IMR-90 (cell line): ENCODE results near the gene C16orf86. TPM values are rescaled to one million over a fixed set of nuclear protein-coding genes. Genes with fewer than 3 reads are reported as not detected.

Experiments used
- ATAC-seq: fragments of 200-7000 bp; cut with Tn5 transposase; 2 replicates; pipeline ENCODE4 v1.9.1; 2020; ENCODE audit warnings: low read depth, mild to moderate bottlenecking, moderate library complexity
- BruUV-seq: library from RNA; stranded (reverse); fragments of 400-500 nt; replicated peaks from 2 replicates; lab custom pipeline; 2021; lab: Mats Ljungman, UMichigan
- CTCF ChIA-PET: fragments of 300-600 bp; formaldehyde crosslinking; extraction: SDS; loops from one replicate; lab custom pipeline; 2021; ENCODE audit warnings: antibody characterized with exemption; lab: Yijun Ruan, JAX
- POLR2A ChIA-PET: fragments of 300-600 bp; sonication (Branson Sonifier 250); formaldehyde crosslinking; loops from one replicate; lab custom pipeline; 2022; ENCODE audit warnings: antibody characterized with exemption; ENCODE audit not compliant: unreplicated experiment; lab: Charles Lee
- DNase-seq: peaks from one replicate; pipeline ENCODE4 v3.0.0; 2013
- H2AFZ ChIP-seq: replicated peaks from 2 replicates; pipeline ENCODE3; 2013; ENCODE audit warnings: low read length, mild to moderate bottlenecking; ENCODE audit not compliant: poor library complexity
- H2AK5ac ChIP-seq: 2 replicates; pipeline ENCODE4 v1.6.1; 2013; ENCODE audit warnings: low read depth, low read length, inconsistent platforms
- H2AK9ac ChIP-seq: replicated peaks from 2 replicates; pipeline ENCODE3; 2013; ENCODE audit warnings: mild to moderate bottlenecking, low read depth, low read length, moderate library complexity; ENCODE audit not compliant: poor library complexity
- H2BK120ac ChIP-seq: 2 replicates; pipeline ENCODE4 v1.6.1; 2013; ENCODE audit warnings: low read depth, low read length, inconsistent platforms
- H2BK15ac ChIP-seq: 3 replicates; pipeline ENCODE4 v1.6.1; 2013; ENCODE audit warnings: low read depth, low read length, inconsistent platforms
- H2BK20ac ChIP-seq: 2 replicates; pipeline ENCODE4 v1.6.1; 2013; ENCODE audit warnings: low read depth, mild to moderate bottlenecking, inconsistent platforms, low read length, moderate library complexity
- H2BK5ac ChIP-seq: 2 replicates; pipeline ENCODE4 v1.6.1; 2013; ENCODE audit warnings: mild to moderate bottlenecking, low read depth, low read length, inconsistent platforms; ENCODE audit not compliant: poor library complexity, severe bottlenecking
- H3K14ac ChIP-seq: replicated peaks from 2 replicates; pipeline ENCODE4 v1.6.1; 2013; ENCODE audit warnings: low read depth, low read length, inconsistent platforms
- H3K18ac ChIP-seq: 2 replicates; pipeline ENCODE4 v1.6.1; 2013; ENCODE audit warnings: low read depth, low read length, control low read depth
- H3K23ac ChIP-seq: 2 replicates; pipeline ENCODE4 v1.6.1; 2013; ENCODE audit warnings: low read depth, low read length, inconsistent platforms
- H3K27ac ChIP-seq: 2 replicates; pipeline ENCODE4 v1.5.1; 2013; ENCODE audit warnings: mild to moderate bottlenecking, control low read depth, low read length; ENCODE audit not compliant: insufficient read depth
- H3K27me3 ChIP-seq: 2 replicates; pipeline ENCODE4 v1.6.1; 2013; ENCODE audit warnings: low read length; ENCODE audit not compliant: control insufficient read depth, insufficient read depth
- H3K36me3 ChIP-seq: 2 replicates; pipeline ENCODE4 v1.6.1; 2013; ENCODE audit warnings: low read length, mixed read lengths; ENCODE audit not compliant: control insufficient read depth, insufficient read depth
- H3K4ac ChIP-seq: 2 replicates; pipeline ENCODE4 v1.6.1; 2013; ENCODE audit warnings: low read depth, low read length, inconsistent platforms
- H3K4me1 ChIP-seq: 2 replicates; pipeline ENCODE4 v1.6.1; 2013; ENCODE audit warnings: low read length, mixed read lengths; ENCODE audit not compliant: control insufficient read depth, insufficient read depth
- H3K4me2 ChIP-seq: 2 replicates; pipeline ENCODE4 v1.6.1; 2013; ENCODE audit warnings: low read depth, mild to moderate bottlenecking, control low read depth, low read length, moderate library complexity
- H3K4me3 ChIP-seq: 2 replicates; pipeline ENCODE4 v1.5.1; 2013; ENCODE audit warnings: low read depth, mild to moderate bottlenecking, control low read depth, low read length, moderate library complexity; ENCODE audit not compliant: insufficient read depth
- H3K56ac ChIP-seq: 2 replicates; pipeline ENCODE4 v1.6.1; 2013; ENCODE audit warnings: low read length, inconsistent platforms; ENCODE audit not compliant: insufficient read depth; ENCODE audit errors: extremely low read depth
- H3K79me1 ChIP-seq, 2 experiments: 2 replicates each; pipeline ENCODE4 v1.6.1; 2013; ENCODE audit warnings: low read length in 2 of 2, inconsistent platforms in 1 of 2, low read depth in 1 of 2
- H3K9ac ChIP-seq: 2 replicates; pipeline ENCODE4 v1.6.1; 2013; ENCODE audit warnings: low read depth, low read length, control low read depth
- H3K9me1 ChIP-seq: 2 replicates; pipeline ENCODE4 v1.6.1; 2013; ENCODE audit warnings: low read length, inconsistent platforms; ENCODE audit not compliant: insufficient read depth
- H3K9me3 ChIP-seq: 2 replicates; pipeline ENCODE4 v1.6.1; 2013; ENCODE audit warnings: low read length; ENCODE audit not compliant: control insufficient read depth, insufficient read depth
- H4K20me1 ChIP-seq: 2 replicates; pipeline ENCODE4 v1.6.1; 2013; ENCODE audit warnings: low read length, inconsistent platforms; ENCODE audit not compliant: insufficient read depth
- H4K5ac ChIP-seq: 2 replicates; pipeline ENCODE4 v1.6.1; 2013; ENCODE audit warnings: mild to moderate bottlenecking, low read depth, low read length, control low read depth
- H4K8ac ChIP-seq, 2 experiments: 2 replicates each; pipeline ENCODE4 v1.6.1; 2013; ENCODE audit warnings: low read depth in 2 of 2, low read length in 2 of 2, control low read depth in 1 of 2, inconsistent platforms in 1 of 2
- H4K91ac ChIP-seq: 2 replicates; pipeline ENCODE4 v1.6.1; 2013; ENCODE audit warnings: low read depth, low read length, inconsistent platforms; ENCODE audit not compliant: insufficient read depth
- BHLHE40 ChIP-seq: fragments of 150-350 bp; IDR thresholded peaks from 2 replicates; pipeline ENCODE4 v1.6.1; 2016; ENCODE audit warnings: mild to moderate bottlenecking, low read depth, low read length
- CEBPB ChIP-seq: IDR thresholded peaks from 2 replicates; pipeline ENCODE4 v1.6.1; 2012; ENCODE audit warnings: low read depth, low read length, improper control_type of control experiment
- CHD1 ChIP-seq: IDR thresholded peaks from 2 replicates; pipeline ENCODE4 v1.6.1; 2012; ENCODE audit warnings: low read depth, low read length, improper control_type of control experiment
- FOS ChIP-seq: fragments of 150-350 bp; IDR thresholded peaks from 2 replicates; pipeline ENCODE4 v1.6.1; 2016; ENCODE audit warnings: low read depth, low read length
- MAFK ChIP-seq: IDR thresholded peaks from 2 replicates; pipeline ENCODE4 v1.6.1; 2012; ENCODE audit warnings: low read depth, low read length, improper control_type of control experiment
- MAZ ChIP-seq: IDR thresholded peaks from 2 replicates; pipeline ENCODE4 v1.6.1; 2012; ENCODE audit warnings: low read depth, mild to moderate bottlenecking, low read length, improper control_type of control experiment, moderate library complexity, borderline replicate concordance
- MXI1 ChIP-seq: IDR thresholded peaks from 2 replicates; pipeline ENCODE4 v1.6.1; 2012; ENCODE audit warnings: low read depth, mild to moderate bottlenecking, low read length, moderate library complexity, borderline replicate concordance
- NFE2L2 ChIP-seq: fragments of 150-350 bp; IDR thresholded peaks from 2 replicates; pipeline ENCODE4 v1.6.1; 2016; ENCODE audit warnings: low read depth, mild to moderate bottlenecking, low read length
- POLR2A ChIP-seq: IDR thresholded peaks from 2 replicates; pipeline ENCODE4 v1.6.1; 2012; ENCODE audit warnings: mild to moderate bottlenecking, low read depth, low read length
- RAD21 ChIP-seq: IDR thresholded peaks from 2 replicates; pipeline ENCODE4 v1.6.1; 2012; ENCODE audit warnings: low read length, improper control_type of control experiment
- RCOR1 ChIP-seq: IDR thresholded peaks from 2 replicates; pipeline ENCODE4 v1.6.1; 2012; ENCODE audit warnings: mild to moderate bottlenecking, low read length, improper control_type of control experiment; ENCODE audit not compliant: insufficient replicate concordance
- RFX5 ChIP-seq: IDR thresholded peaks from 2 replicates; pipeline ENCODE4 v1.8.0; 2012; ENCODE audit warnings: low read depth, mild to moderate bottlenecking, low read length, moderate library complexity
- SMC3 ChIP-seq: fragments of 150-350 bp; IDR thresholded peaks from 2 replicates; pipeline ENCODE4 v1.6.1; 2016; ENCODE audit warnings: low read depth, mild to moderate bottlenecking, antibody characterized with exemption, low read length, moderate library complexity
- WGBS, 2 experiments: methylation state at CpG; one replicate each; pipeline versions ENCODE4 v1.1.5 to v1.1.7; 2013; ENCODE audit warnings: missing lambda C conversion rate in 2 of 2; ENCODE audit not compliant: insufficient read length in 1 of 2; ENCODE audit errors: extremely low coverage in 2 of 2; 5-methylcytosine and 5-hydroxymethylcytosine counted together
- dilution Hi-C: fragments of 300-500 bp; cut with HindIII; formaldehyde crosslinking; loops from one replicate; pipeline ENCODE4 v1.14.3; 2018; ENCODE audit warnings: low sequenced_read_pairs; ENCODE audit not compliant: unreplicated experiment
- in situ Hi-C: fragments of 300-500 bp; cut with MboI; formaldehyde crosslinking; loops from 3 replicates; pipeline ENCODE4 v1.14.3; 2019; ENCODE audit warnings: low sequenced_read_pairs, inconsistent platforms, mixed read lengths
- intact Hi-C: fragments of 100-400 bp; cut with micrococcal nuclease; formaldehyde crosslinking; loops from 2 replicates; pipeline ENCODE4 v1.10.0; 2022
- polyA plus RNA-seq, 3 experiments: library from polyadenylated mRNA; depleted of rRNA; stranded (reverse); fragments of >200 nt; gene quantifications; 2 replicates each; pipeline ENCODE4 v1.2.3, GENCODE V29; 2012; ENCODE audit warnings: low replicate concordance in 1 of 3
- total RNA-seq: library from RNA; depleted of rRNA; stranded (reverse); fragments of >200 nt; gene quantifications from 2 replicates; pipeline ENCODE4 v1.2.3, GENCODE V29; 2012
- TF ChIP-seq, protein P1 (sequence below): fragments of 150-350 bp; IDR thresholded peaks from 2 replicates; pipeline ENCODE4 v1.6.1; 2017; ENCODE audit warnings: mild to moderate bottlenecking, antibody characterized with exemption, low read length, low read depth
- TF ChIP-seq, protein P2 (sequence below): fragments of 150-350 bp; IDR thresholded peaks from 2 replicates; pipeline ENCODE4 v1.6.1; 2016; ENCODE audit warnings: low read depth, mild to moderate bottlenecking, low read length, moderate library complexity, borderline replicate concordance
- TF ChIP-seq, protein P3 (sequence below): conservative IDR thresholded peaks from 2 replicates; pipeline ENCODE4 v1.5.1; 2012; ENCODE audit warnings: mild to moderate bottlenecking, low read depth, low read length, improper control_type of control experiment

C16orf86 gene
- total and polyA plus RNA-seq, 2 of the 4 experiments (the other 2 are of a cell fraction) = 0.54 to 0.70 TPM

DNA sequence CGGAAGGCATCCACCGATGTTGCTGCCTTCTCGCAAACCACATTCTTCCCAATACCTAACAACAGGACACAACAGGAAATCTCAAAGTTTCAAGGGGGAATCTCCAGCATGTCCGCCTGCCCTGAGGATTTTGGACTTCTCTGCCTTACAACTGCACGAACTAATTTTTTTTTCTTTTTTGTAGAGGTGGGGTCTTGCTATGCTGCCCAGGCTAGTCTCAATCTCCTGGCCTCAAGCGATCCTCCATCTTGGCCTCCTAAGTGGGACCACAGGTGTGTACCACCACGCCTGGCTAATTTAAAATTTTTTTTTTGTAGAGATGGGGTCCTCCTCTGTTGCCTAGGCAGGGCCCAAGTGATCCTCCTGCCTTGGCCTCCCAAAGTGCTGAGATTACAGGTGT lies 9.4 kb downstream of the C16orf86 start:
- H3K4me3 ChIP-seq = no peak overlapping the region
- no peak overlapping the region for H3K18ac ChIP-seq
- no peak overlapping the region for H2AFZ ChIP-seq
- no peak overlapping the region for H3K9ac ChIP-seq
- H2AK5ac ChIP-seq = no peak overlapping the region
- no peak overlapping the region for H2BK20ac ChIP-seq
- no TSS peak for BruUV-seq
- no peak overlapping the region for H2AK9ac ChIP-seq
- WGBS, 2 experiments = no CpG with 5 or more reads among the region's 7 CpGs
- no peak overlapping the region for H4K8ac ChIP-seq
- DNase-seq (no peak), ATAC-seq (no peak)
- no peak overlapping the region for H2BK5ac ChIP-seq
- 0 out of 2 replicates have a peak, but pooled peaks cover 3% of the 10 kb centered on the region for H3K9me1 ChIP-seq
- H3K9me3 ChIP-seq = no peaks in the 10 kb centered on the region
- H4K5ac ChIP-seq = no peak overlapping the region
- ChIA-PET POLR2A (no interaction called here), CTCF (no interaction called here)
- H3K14ac ChIP-seq = no peak overlapping the region
- H3K4me1 ChIP-seq = no peaks in the 10 kb centered on the region
- H3K23ac ChIP-seq = no peak overlapping the region
- H2BK15ac ChIP-seq = no peak overlapping the region
- H3K27me3 ChIP-seq = no peaks in the 10 kb centered on the region
- intact Hi-C loops (loop anchor here (10.0 kb wide), 1 partner anchor 359 kb away; no protein-coding TSS in a partner anchor), in situ Hi-C loops (no loop called here), dilution Hi-C loops (no loop called here)
- 0 out of 2 replicates have a peak, but pooled peaks cover 4% of the 10 kb centered on the region for H4K20me1 ChIP-seq
- no peak overlapping the region for H3K4me2 ChIP-seq
- H4K91ac ChIP-seq = no peak overlapping the region
- TF ChIP-seq MAZ (no peak), FOS (no peak), RCOR1 (no peak), NFE2L2 (no peak), MXI1 (no peak), RAD21 (no peak), BHLHE40 (no peak), RFX5 (no peak), SMC3 (no peak), CEBPB (no peak), MAFK (no peak), CHD1 (no peak), POLR2A (no peak)
- TF ChIP-seq, protein P1, sequence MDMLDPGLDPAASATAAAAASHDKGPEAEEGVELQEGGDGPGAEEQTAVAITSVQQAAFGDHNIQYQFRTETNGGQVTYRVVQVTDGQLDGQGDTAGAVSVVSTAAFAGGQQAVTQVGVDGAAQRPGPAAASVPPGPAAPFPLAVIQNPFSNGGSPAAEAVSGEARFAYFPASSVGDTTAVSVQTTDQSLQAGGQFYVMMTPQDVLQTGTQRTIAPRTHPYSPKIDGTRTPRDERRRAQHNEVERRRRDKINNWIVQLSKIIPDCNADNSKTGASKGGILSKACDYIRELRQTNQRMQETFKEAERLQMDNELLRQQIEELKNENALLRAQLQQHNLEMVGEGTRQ = no peak
- TF ChIP-seq, protein P2, sequence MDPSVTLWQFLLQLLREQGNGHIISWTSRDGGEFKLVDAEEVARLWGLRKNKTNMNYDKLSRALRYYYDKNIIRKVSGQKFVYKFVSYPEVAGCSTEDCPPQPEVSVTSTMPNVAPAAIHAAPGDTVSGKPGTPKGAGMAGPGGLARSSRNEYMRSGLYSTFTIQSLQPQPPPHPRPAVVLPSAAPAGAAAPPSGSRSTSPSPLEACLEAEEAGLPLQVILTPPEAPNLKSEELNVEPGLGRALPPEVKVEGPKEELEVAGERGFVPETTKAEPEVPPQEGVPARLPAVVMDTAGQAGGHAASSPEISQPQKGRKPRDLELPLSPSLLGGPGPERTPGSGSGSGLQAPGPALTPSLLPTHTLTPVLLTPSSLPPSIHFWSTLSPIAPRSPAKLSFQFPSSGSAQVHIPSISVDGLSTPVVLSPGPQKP = no peak
- TF ChIP-seq, protein P3, sequence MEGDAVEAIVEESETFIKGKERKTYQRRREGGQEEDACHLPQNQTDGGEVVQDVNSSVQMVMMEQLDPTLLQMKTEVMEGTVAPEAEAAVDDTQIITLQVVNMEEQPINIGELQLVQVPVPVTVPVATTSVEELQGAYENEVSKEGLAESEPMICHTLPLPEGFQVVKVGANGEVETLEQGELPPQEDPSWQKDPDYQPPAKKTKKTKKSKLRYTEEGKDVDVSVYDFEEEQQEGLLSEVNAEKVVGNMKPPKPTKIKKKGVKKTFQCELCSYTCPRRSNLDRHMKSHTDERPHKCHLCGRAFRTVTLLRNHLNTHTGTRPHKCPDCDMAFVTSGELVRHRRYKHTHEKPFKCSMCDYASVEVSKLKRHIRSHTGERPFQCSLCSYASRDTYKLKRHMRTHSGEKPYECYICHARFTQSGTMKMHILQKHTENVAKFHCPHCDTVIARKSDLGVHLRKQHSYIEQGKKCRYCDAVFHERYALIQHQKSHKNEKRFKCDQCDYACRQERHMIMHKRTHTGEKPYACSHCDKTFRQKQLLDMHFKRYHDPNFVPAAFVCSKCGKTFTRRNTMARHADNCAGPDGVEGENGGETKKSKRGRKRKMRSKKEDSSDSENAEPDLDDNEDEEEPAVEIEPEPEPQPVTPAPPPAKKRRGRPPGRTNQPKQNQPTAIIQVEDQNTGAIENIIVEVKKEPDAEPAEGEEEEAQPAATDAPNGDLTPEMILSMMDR = no peak
- no peak overlapping the region for H3K4ac ChIP-seq
- H2BK120ac ChIP-seq = no peak overlapping the region
- H3K27ac ChIP-seq = no peak overlapping the region
- H3K36me3 ChIP-seq = peaks cover 12% of the 10 kb centered on the region; the same call in 1 of the 2 replicates
- no peak overlapping the region for H3K56ac ChIP-seq
- peaks cover 0 to 16% of the 10 kb centered on the region in 2 experiments; a peak in 2 of 4 replicates for H3K79me1 ChIP-seq
